ENCODE measurements around the gene PAPLN. TPM values are rescaled to one million over a fixed set of nuclear protein-coding genes. Genes with fewer than 3 reads are reported as not detected.
A peak's percentile ranks its signal among the peaks of the same experiment; 100 is the strongest.

The PAPLN gene
- total and polyA plus RNA-seq, 2 of the 13 experiments (the other 11 are each of a cell fraction or from before 2014, with no cell fraction given), result not detected

GRCh38 chr14:73261520-73262426 is 24.5 kb downstream of the PAPLN start:
- 28% methylated on average over 3 of the region's 15 CpGs for WGBS (ENCODE audit: low lambda C conversion rate)
- Histone ChIP-seq H3K27me3 (ENCODE audit: control insufficient read depth in 1 of 2, insufficient read depth in 2 of 2, low read length in 2 of 2) (peaks cover 2 to 42% of the 10 kb centered on the region in 2 experiments; a peak in 3 of 5 replicates), H3K4me1 (ENCODE audit: insufficient read depth, low read length) (peaks cover 46% of the 10 kb centered on the region), H4K20me1 (ENCODE audit: insufficient read depth, low read length) (no peaks in the 10 kb centered on the region), H3K9ac (ENCODE audit: insufficient read depth, low read depth, low read length) (no peak overlapping the region), H3K4me2 (ENCODE audit: low read depth, low read length) (0 out of 2 replicates have a peak overlapping the region, but pooled peaks have one; percentile 16), H3K79me2 (ENCODE audit: insufficient read depth, low read length) (no peaks in the 10 kb centered on the region), H3K27ac (ENCODE audit: extremely low read length, insufficient read depth, low read length) (no peak overlapping the region), H2AFZ (ENCODE audit: low read length) (no peak overlapping the region), H3K9me3 (ENCODE audit: low read length) (no peaks in the 10 kb centered on the region), H3K36me3 (replicated peaks in 1 of 2; ENCODE audit: control insufficient read depth in 1 of 2, insufficient read depth in 2 of 2, low read length in 2 of 2) (no peaks in the 10 kb centered on the region), H3K4me3 (replicated peaks in 1 of 3; ENCODE audit: insufficient read depth in 1 of 3, low read depth in 2 of 3, low read length in 3 of 3) (no peak overlapping the region)
- DNase-seq (ENCODE audit: low spot score) (no peak), ATAC-seq (peak; percentile 13), FAIRE-seq (no peak)
- POLR2A ChIA-PET, result no interaction called here
- CTCF ChIA-PET (ENCODE audit: low intra/inter-chr PET ratio, low total read pairs), result no interaction called here
- TF ChIP-seq ZNF225 (CRISPR knock-in tag; IDR thresholded peaks at IDR 0.05) (no peak), ZNF607 (CRISPR knock-in tag; IDR thresholded peaks at IDR 0.05; ENCODE audit: borderline replicate concordance) (no peak)
- intact Hi-C loops (cut with micrococcal nuclease; ENCODE audit: unreplicated experiment), result no loop called here
- in situ Hi-C loops (cut with HindIII; ENCODE audit: extremely low pct_ligation_motif_present, low pct_unique_long_range_greater_than_20kb), result no loop called here
- no TSS peak for BruUV-seq (replicated peaks)

GRCh38 chr14:73262427-73263183 is 25.3 kb downstream of the PAPLN start:
- Histone ChIP-seq H3K27me3 (ENCODE audit: control insufficient read depth in 1 of 2, insufficient read depth in 2 of 2, low read length in 2 of 2) (peaks cover 2 to 45% of the 10 kb centered on the region in 2 experiments; a peak in 3 of 5 replicates), H3K4me3 (replicated peaks in 1 of 3; ENCODE audit: insufficient read depth in 1 of 3, low read depth in 2 of 3, low read length in 3 of 3) (no peak overlapping the region), H3K27ac (ENCODE audit: extremely low read length, insufficient read depth, low read length) (no peak overlapping the region), H4K20me1 (ENCODE audit: insufficient read depth, low read length) (no peaks in the 10 kb centered on the region), H3K4me1 (ENCODE audit: insufficient read depth, low read length) (peaks cover 46% of the 10 kb centered on the region), H3K9me3 (ENCODE audit: low read length) (no peaks in the 10 kb centered on the region), H2AFZ (ENCODE audit: low read length) (no peak overlapping the region), H3K4me2 (ENCODE audit: low read depth, low read length) (no peak overlapping the region), H3K36me3 (replicated peaks in 1 of 2; ENCODE audit: control insufficient read depth in 1 of 2, insufficient read depth in 2 of 2, low read length in 2 of 2) (no peaks in the 10 kb centered on the region), H3K79me2 (ENCODE audit: insufficient read depth, low read length) (no peaks in the 10 kb centered on the region), H3K9ac (ENCODE audit: insufficient read depth, low read depth, low read length) (no peak overlapping the region)
- TF ChIP-seq ZNF629 (CRISPR knock-in tag; conservative IDR thresholded peaks at IDR 0.05), result 0 out of 2 replicates have a peak, but pooled peaks have one; percentile 30
- TF ChIP-seq GATAD1 (CRISPR knock-in tag; IDR thresholded peaks at IDR 0.05), result no peak
- FAIRE-seq, result no peak
- intact Hi-C loops (cut with micrococcal nuclease; ENCODE audit: unreplicated experiment), result no loop called here
- no peak for ATAC-seq
- in situ Hi-C loops (cut with HindIII; ENCODE audit: extremely low pct_ligation_motif_present, low pct_unique_long_range_greater_than_20kb), result no loop called here
- DNase-seq (ENCODE audit: low spot score), result no peak
- 45% methylated on average over 8 of the region's 20 CpGs for WGBS (ENCODE audit: low lambda C conversion rate)
- POLR2A ChIA-PET, result interaction anchor here (1.2 kb wide), 1 partner anchor 199 kb away, joined by 3 read pairs; no protein-coding TSS in a partner anchor
- BruUV-seq (replicated peaks), result no TSS peak
- CTCF ChIA-PET (ENCODE audit: low intra/inter-chr PET ratio, low total read pairs), result no interaction called here
